ENCODE results near the gene GLP2R.

Gene GLP2R

GRCh38 chr17:9855036-9855435 is 29.3 kb downstream of the GLP2R start:
- no peak for TF ChIP-seq ZNF274 (IDR thresholded peaks at IDR 0.05; ENCODE audit: low read depth, low read length)
- no peak overlapping the region for H3K4me3 ChIP-seq (ENCODE audit: low read length)

GRCh38 chr17:9859781-9860180 is 34.1 kb downstream of the GLP2R start:
- H3K4me3 ChIP-seq (ENCODE audit: low read length), result no peak overlapping the region
- TF ChIP-seq ZNF274 (IDR thresholded peaks at IDR 0.05; ENCODE audit: low read depth, low read length), result no peak

GRCh38 chr17:9860851-9861250 is 35.1 kb downstream of the GLP2R start:
- no peak for TF ChIP-seq ZNF274 (IDR thresholded peaks at IDR 0.05; ENCODE audit: low read depth, low read length)
- no peak overlapping the region for H3K4me3 ChIP-seq (ENCODE audit: low read length)

- H3K4me3 ChIP-seq (ENCODE audit: low read length), result no peak overlapping the region
- no peak for TF ChIP-seq ZNF274 (IDR thresholded peaks at IDR 0.05; ENCODE audit: low read depth, low read length)
Measured at GRCh38 chr17:9862220-9862619, 36.5 kb downstream of the GLP2R start.

GRCh38 chr17:9862949-9863348 is 37.2 kb downstream of the GLP2R start:
- H3K4me3 ChIP-seq (ENCODE audit: low read length), result no peak overlapping the region
- no peak for TF ChIP-seq ZNF274 (IDR thresholded peaks at IDR 0.05; ENCODE audit: low read depth, low read length)

DNA sequence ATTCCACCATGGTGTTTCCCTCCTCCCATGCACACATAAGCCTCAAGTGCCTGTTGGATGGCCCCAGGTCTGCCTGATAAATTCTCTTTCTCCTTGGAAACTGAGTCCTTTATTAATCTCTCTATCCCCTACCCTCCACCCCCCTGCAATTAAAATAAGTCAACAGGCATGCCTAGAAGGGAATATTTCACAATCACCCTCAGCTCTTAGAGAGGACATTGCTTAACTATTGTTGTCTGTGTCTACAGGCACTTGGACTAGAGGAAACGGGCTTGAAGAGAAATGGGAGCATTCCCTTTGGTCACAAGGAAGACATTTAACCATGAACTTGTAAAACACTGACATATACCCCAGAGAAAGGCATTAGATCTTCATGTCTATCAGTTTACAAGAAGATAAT is 39.9 kb downstream of the GLP2R start:
- TF ChIP-seq ZNF274 (IDR thresholded peaks at IDR 0.05; ENCODE audit: low read depth, low read length), result no peak
- no peak overlapping the region for H3K4me3 ChIP-seq (ENCODE audit: low read length)

- TF ChIP-seq ZNF274 (IDR thresholded peaks at IDR 0.05; ENCODE audit: low read depth, low read length), result no peak
- H3K4me3 ChIP-seq (ENCODE audit: low read length), result no peak overlapping the region
Measured at GRCh38 chr17:9868552-9868951, 42.8 kb downstream of the GLP2R start.

GRCh38 chr17:9872852-9873251 is 47.1 kb downstream of the GLP2R start:
- no peak for TF ChIP-seq ZNF274 (IDR thresholded peaks at IDR 0.05; ENCODE audit: low read depth, low read length)
- H3K4me3 ChIP-seq (ENCODE audit: low read length), result no peak overlapping the region

DNA sequence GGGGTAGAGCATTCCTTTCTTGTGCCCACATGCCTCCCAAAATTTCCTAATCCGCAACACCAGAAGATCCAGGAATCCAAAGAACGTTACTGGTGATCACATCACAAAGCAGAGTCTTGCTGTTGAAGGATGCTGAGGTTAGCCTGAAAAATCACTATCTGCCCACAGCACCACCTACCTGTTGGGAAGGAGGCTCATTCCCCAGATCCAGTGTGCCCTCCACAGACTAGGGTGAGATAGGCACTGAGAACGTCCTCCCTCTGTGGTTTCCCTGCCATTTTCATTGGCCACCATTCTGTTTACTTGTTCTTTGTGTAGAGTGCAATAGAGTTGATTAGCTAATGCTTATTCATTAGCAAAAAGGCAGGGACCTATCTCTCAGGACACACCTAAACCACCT is 49.0 kb downstream of the GLP2R start:
- no peak for TF ChIP-seq ZNF274 (IDR thresholded peaks at IDR 0.05; ENCODE audit: low read depth, low read length)
- no peak overlapping the region for H3K4me3 ChIP-seq (ENCODE audit: low read length)

GRCh38 chr17:9875441-9875840 is 49.7 kb downstream of the GLP2R start:
- H3K4me3 ChIP-seq (ENCODE audit: low read length), result no peak overlapping the region
- TF ChIP-seq ZNF274 (IDR thresholded peaks at IDR 0.05; ENCODE audit: low read depth, low read length), result no peak

- H3K4me3 ChIP-seq (ENCODE audit: low read length), result no peak overlapping the region
- no peak for TF ChIP-seq ZNF274 (IDR thresholded peaks at IDR 0.05; ENCODE audit: low read depth, low read length)
Measured at GRCh38 chr17:9878356-9878755, 52.6 kb downstream of the GLP2R start.

GRCh38 chr17:9878786-9879525 is 53.2 kb downstream of the GLP2R start:
- TF ChIP-seq ZNF274 (IDR thresholded peaks at IDR 0.05; ENCODE audit: low read depth, low read length), result no peak
- no peak overlapping the region for H3K4me3 ChIP-seq (ENCODE audit: low read length)

DNA sequence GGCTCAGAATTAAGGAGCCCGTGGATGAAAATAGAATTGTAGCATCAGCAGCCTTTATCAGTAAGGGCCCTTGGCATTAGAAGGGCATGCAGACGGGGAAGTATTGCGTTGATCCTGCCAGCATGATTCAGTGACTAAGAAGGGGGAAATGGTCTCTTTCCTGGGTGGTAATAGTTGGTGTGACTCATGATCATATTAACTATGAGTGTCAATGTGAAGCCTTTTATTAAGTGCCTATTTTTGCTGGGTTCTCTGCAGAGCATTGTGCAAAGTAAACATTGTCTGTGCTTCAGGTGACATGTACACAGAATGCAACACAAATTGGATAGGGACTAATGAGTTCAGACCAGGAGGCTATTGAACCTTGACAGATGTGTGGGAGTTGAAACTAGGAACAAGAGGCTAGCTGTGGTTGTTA is 54.9 kb downstream of the GLP2R start:
- TF ChIP-seq ZNF274 (IDR thresholded peaks at IDR 0.05; ENCODE audit: low read depth, low read length), result no peak
- H3K4me3 ChIP-seq (ENCODE audit: low read length), result no peak overlapping the region

GRCh38 chr17:9883451-9883850 is 57.7 kb downstream of the GLP2R start:
- TF ChIP-seq ZNF274 (IDR thresholded peaks at IDR 0.05; ENCODE audit: low read depth, low read length), result no peak
- no peak overlapping the region for H3K4me3 ChIP-seq (ENCODE audit: low read length)

GRCh38 chr17:9886141-9886930 is 60.6 kb downstream of the GLP2R start:
- H3K4me3 ChIP-seq (ENCODE audit: low read length), result no peak overlapping the region
- no peak for TF ChIP-seq ZNF274 (IDR thresholded peaks at IDR 0.05; ENCODE audit: low read depth, low read length)
